Thyroid gland (tissue), 4 donors: ENCODE data around the gene SULT1C3.

Source experiments
- POLR2A ChIP-seq, 2 donors: fragments of 450-650 bp; IDR thresholded peaks; one replicate each; pipeline ENCODE4 v1.6.1; 2017; ENCODE audit warnings: antibody characterized with exemption in 2 of 2, mild to moderate bottlenecking in 2 of 2, moderate library complexity in 1 of 2
- TF ChIP-seq, protein P1 (sequence below), 6 experiments: fragments of 200-600 bp in 3 of 6; fragments of 450-650 bp in 3 of 6; sonication (generic) in 3 of 6; IDR thresholded peaks; one replicate each; pipeline ENCODE4 v1.5.1; 2016 to 2019; ENCODE audit warnings: antibody characterized with exemption in 6 of 6, mild to moderate bottlenecking in 2 of 6, inconsistent platforms in 1 of 6, moderate library complexity in 1 of 6

DNA sequence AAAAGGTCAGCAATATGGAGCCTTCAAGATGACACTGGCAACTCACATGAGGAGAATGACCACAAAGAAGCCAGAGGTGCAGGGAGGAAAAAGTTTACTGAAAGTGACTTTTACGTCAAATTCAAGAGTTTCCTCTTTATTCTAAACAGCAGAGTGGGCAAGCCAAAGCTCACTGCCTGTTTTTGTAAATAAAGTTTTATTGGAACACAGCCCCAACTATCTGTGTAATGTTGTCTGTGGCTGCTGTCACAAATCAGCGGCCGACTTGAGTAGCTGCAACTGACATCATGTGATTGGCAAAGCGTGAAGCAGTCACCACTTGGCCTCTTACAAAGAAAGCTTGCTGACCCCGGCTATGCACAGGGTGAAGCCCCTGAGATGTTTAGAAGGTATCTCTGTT is 39.7 kb downstream of the SULT1C3 start:
- TF ChIP-seq, protein P1, sequence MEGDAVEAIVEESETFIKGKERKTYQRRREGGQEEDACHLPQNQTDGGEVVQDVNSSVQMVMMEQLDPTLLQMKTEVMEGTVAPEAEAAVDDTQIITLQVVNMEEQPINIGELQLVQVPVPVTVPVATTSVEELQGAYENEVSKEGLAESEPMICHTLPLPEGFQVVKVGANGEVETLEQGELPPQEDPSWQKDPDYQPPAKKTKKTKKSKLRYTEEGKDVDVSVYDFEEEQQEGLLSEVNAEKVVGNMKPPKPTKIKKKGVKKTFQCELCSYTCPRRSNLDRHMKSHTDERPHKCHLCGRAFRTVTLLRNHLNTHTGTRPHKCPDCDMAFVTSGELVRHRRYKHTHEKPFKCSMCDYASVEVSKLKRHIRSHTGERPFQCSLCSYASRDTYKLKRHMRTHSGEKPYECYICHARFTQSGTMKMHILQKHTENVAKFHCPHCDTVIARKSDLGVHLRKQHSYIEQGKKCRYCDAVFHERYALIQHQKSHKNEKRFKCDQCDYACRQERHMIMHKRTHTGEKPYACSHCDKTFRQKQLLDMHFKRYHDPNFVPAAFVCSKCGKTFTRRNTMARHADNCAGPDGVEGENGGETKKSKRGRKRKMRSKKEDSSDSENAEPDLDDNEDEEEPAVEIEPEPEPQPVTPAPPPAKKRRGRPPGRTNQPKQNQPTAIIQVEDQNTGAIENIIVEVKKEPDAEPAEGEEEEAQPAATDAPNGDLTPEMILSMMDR (IDR thresholded peaks at IDR 0.05) = no peak
- no peak for TF ChIP-seq POLR2A (IDR thresholded peaks at IDR 0.05)
